GM19240 (cell line): ENCODE measurements around the gene CTXN2.

Experiments used
- DNase-seq: peaks from one replicate; pipeline ENCODE4 v3.0.0; 2011; ENCODE audit warnings: low spot score; ENCODE audit not compliant: insufficient read length

CTXN2 gene

GRCh38 chr15:48191574-48192225, at the start of gene CTXN2:
Gene CTXN2, plus strand, starts transcription at chr15:48191665. Its CDS starts 9,636 bp downstream, at chr15:48201301.
- no peak for DNase-seq

DNA sequence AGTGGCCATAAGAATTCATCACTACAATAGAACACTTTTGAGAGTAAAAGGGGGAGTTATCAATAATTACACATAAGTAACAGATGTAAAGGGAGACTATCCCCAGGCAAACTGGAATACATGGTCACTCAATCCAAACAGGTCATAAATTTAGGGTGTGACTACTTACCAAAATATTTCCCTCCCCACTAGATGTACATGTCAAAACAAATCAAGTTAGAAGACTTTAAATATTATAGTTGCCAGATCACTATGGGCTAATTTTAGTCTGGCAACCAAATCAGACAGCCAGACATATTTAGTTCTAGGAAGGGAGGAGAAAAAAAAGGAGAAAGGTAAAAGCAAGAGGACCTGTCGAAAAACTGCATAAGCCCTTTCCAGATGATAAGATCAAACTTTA, 47.6 kb upstream of the CTXN2 start:
- DNase-seq, result no peak

DNA sequence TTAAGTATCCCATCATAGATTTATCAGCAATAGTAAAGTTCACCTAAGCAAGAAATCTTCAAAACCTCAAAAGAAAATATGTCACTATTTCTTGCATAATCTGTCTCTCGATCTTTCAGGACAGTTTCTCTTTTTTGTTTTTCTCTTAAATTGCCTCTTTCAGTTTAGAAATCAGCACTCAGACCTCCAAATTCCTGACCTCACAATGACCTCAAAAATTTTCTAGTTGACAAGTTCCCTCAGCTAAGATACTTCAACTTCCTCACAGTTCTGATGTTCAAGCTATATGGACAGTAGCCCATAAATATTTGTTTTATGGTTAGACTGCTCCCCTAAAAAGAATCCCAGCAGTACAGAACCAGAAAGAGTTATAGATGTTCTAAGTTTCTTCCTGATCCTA, 46.6 kb upstream of the CTXN2 start:
- no peak for DNase-seq

DNA sequence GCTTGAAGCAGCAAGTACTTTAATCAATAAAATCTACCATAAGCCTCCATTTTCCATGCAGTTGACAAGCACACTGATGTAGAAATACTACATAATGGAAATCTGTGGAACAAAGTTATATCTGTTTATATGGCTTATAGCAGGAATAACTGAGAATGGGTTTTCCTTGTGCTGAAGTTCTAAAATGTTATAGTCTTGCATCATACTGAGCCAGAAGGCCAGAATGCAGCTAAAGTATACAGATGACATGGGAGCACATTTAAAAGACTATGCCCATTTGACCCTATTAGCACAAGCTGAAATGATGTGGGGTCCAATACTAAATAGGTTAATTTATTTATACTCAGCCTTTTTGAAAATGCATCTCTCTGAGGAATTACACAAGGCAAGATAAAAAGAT, 45.5 kb upstream of the CTXN2 start:
- DNase-seq, result no peak

GRCh38 chr15:48147358-48147757, 44.1 kb upstream of the CTXN2 start:
- no peak for DNase-seq

- DNase-seq, result no peak
Observed at GRCh38 chr15:48149858-48150257, 41.6 kb upstream of the CTXN2 start.

DNA sequence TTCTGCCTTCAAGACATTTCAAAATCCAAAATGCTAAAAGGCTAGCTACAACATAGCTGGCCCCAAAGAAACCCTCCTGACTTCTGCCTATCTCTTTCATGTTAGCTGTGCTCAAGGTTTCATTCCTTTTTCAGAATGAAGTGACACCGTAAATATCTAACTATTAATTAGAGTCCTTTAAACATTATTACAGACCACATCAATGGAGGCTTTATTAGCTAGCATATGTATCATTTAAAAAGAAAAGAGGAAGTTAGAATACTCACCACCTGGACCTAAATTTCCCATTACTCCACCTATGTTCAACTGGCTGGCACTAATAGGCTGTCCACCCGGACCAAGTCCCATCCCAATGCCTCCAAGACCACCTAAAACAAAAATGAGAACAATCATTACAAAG, 37.9 kb upstream of the CTXN2 start:
- no peak for DNase-seq

- no peak for DNase-seq
Observed at GRCh38 chr15:48168616-48169015, 22.8 kb upstream of the CTXN2 start.

GRCh38 chr15:48170981-48171380, 20.5 kb upstream of the CTXN2 start:
- DNase-seq, result no peak

DNA sequence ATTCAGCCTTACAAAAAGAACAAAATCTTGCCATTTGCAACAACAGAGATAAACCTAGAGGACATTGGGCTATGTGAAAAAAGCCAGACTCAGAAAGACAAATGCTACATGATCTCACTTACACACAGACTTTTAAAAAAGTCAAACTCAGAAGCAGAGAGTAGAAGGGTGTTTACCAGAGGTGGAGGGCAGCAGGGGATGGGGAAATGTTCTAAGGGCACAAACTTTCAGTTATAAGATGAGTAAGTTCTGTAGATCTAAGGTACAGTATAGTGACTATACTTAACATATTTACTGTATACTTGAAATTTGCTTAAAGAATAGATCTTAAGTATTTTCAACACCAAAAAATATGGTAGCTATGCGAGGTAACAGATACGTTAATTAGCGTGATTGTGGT, 16.3 kb upstream of the CTXN2 start:
- no peak for DNase-seq

DNA sequence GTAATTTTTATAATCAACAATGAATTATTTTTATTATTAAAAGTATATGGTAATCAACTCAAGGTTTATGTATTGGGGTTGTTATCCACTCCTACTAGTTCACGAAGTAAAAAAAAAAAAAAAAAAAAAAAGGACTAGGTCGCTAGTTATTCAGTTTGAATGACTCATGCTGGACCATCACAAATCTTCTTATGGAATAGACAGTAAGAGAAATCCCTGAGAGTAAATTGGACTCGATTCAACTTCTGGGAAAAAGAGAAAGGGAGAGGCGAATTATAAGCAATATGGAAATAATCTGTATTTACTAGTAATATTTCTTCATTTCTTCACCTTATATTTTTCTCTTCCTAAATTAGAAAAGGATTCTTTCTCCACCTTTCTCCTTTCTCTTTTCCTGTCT, 15.4 kb upstream of the CTXN2 start:
- no peak for DNase-seq

GRCh38 chr15:48176957-48177356, 14.5 kb upstream of the CTXN2 start:
- no peak for DNase-seq

DNA sequence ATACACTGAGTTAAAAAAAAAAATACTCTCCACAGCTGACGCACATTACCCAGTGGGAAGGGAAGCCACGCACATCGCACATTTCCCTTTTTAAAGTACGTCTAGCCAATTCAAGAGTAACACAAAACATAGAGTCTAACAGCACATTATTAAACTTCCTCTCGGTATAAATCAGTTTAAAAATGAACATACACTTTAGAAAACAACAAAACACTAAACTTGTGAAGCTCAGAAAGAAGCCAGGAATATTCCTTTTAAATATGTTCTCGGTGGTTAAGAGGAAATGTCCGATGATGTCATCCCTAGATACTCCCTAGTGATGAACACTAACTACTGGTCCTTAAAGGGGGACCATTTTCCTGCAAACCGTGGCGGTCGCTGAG, 14.1 kb upstream of the CTXN2 start:
- no peak for DNase-seq

DNA sequence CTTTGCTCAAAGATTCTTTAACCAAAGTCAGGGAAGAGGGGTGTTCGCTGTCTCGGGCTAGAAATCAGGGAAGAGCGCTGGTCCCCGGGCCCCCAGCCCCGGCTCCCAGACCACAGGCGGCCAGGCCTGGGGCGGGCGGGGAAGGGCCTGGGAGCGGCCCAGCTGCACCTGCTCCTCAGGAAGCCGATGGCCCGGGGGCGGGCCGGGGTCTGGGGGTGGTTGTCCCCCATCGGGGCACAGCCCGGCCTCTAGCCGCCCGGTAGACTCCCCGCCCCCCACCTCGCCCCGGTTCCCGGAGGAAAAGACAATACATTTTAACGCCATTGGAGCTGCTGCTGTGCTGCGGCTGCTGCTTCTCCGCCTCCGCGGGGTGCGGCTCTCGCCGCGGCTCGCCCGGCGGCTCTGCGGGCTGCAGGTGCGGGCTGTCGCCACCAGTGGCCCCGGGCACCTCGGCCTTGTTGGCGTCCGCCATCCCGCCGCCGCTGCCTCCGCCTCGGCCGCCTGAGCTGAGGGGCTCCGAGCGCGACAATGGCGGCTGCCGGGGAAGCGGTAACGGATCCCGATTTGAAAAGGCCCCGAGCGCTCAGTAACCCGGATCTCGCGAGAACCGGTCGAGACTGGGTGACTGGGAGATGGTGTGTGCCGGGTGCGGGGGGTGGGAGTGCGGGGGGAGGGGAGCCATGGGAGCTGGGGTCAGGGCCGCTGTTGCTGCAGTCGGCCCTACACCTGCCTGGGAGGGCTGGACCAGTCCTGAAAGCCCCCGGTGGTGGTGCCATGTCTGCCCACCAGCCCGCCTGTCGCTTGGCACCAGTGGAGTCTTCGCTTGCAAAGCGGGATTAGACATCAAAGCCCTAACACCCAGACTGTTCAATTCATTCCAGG, 13.5 kb upstream of the CTXN2 start, which contains the start of gene MYEF2:
Gene MYEF2 (minus strand): TSS at position 530 of the 882 bp plus-strand sequence. CDS start 58 bp downstream, at position 472.
- DNase-seq, result peak; percentile 28

GRCh38 chr15:48178648-48178931, 12.9 kb upstream of the CTXN2 start:
- DNase-seq, result no peak

GRCh38 chr15:48182749-48183148, 8.7 kb upstream of the CTXN2 start:
- no peak for DNase-seq

DNA sequence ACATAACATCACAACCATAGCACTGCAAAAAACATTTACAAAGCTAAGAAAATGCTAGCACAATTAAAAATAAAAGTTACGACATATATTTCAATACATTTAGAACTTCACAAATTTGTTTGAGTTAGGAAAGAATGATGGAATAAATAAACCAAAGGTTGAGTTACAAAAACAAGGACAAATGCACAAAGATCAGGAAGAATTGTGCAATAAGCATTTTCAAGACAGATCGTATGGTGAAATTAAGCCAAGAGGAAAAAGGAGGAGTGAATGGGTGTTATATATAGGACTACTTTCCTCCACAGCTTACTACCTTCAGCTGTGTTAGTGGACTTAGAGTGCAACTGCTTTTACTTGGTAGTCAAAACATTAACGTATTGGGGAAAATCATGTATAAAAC, 5.9 kb upstream of the CTXN2 start:
- DNase-seq, result no peak

DNA sequence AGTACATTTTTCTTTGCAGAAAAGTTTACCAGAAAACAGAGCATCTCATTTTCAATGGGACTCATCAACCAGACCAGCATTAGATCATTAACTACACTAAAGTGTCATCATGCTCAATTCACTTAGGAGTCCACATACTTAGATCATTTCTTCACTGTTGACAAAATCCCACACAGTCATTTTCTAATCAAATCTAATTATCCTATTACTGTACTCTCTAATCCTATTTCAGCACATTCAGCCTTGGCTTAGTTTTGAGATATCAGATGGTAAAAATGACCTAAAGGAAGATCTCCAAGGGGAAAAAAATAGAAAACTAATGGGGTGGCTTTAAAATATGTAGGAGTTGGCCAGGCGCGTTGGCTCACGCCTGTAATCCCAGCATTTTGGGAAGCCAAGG, 5.2 kb upstream of the CTXN2 start:
- no peak for DNase-seq

DNA sequence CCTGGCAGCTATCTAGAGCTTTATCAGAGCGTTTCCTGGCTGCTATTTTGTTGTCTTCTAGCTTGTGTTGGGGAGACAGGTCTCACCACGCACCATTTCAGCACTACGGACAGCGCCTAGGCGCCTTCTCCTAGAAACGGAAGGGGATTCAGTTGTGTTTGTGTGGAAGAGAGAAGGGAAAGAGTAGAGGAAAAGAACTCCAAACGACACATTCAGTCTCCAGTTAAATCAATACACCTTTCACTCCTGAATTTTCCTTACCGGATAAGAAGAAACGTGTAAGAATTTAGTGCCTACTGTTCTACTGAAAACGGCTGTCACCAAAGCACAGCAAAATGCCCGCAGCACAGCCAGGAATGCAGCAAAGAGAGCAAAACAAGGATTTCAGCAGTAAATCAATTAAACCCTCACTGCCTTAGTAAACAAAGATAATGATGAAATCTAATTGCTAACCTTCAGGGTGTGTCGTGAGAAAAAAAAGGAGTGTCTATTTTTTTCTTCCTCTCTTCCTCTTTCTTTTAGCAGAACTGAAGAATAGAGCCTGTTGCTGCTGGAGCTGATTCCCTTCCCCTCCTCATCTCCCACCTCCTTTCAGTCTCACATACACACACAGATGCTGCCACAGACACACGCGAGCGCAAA, 412 bp upstream of the CTXN2 start:
- no peak for DNase-seq

DNA sequence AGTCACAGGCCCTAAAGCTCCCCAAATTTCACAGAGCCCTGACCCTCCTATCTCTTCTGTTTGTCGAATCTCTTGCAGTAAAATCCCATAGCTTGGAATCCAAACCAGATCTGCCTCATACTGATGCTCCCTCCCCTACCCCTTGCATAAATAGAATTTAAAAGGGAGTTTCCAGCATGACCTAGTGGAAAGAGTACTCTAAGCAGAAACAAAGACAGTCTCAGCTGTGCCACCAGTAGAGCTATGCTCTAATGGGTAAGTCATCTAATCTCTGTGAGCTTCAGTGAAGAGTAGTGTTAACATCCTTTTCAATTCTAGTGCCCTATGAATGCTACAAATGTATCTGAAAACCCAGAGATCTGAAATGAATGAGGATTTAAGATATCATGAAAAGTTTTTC, 10.6 kb downstream of the CTXN2 start:
- no peak for DNase-seq

- DNase-seq, result no peak
Observed at GRCh38 chr15:48205981-48206380, 14.5 kb downstream of the CTXN2 start, which contains the start of gene SLC12A1. Gene SLC12A1, plus strand, starts transcription at chr15:48206302. Its CDS starts 1,418 bp downstream, at chr15:48207720.

GRCh38 chr15:48221261-48221660, 29.8 kb downstream of the CTXN2 start:
- DNase-seq, result no peak
